T-helper 9 cell (primary cell): ENCODE data around the gene MAP3K10.

Experiments
- DNase-seq: peaks from one replicate; pipeline ENCODE4 v3.0.0-alpha.2; 2020

MAP3K10 gene

GRCh38 chr19:40251991-40252390, 60.8 kb downstream of the MAP3K10 start:
- DNase-seq, result no peak

GRCh38 chr19:40252395-40252794, 61.2 kb downstream of the MAP3K10 start:
- no peak for DNase-seq

- DNase-seq, result no peak
Measured at GRCh38 chr19:40253611-40254092, 62.4 kb downstream of the MAP3K10 start.

GRCh38 chr19:40254714-40255418, 63.6 kb downstream of the MAP3K10 start:
- DNase-seq, result no peak

GRCh38 chr19:40255619-40256166, 64.5 kb downstream of the MAP3K10 start:
- DNase-seq, result no peak

- DNase-seq, result no peak
Measured at GRCh38 chr19:40256512-40256911, 65.3 kb downstream of the MAP3K10 start.

GRCh38 chr19:40257096-40257517, 65.9 kb downstream of the MAP3K10 start:
- no peak for DNase-seq

GRCh38 chr19:40261631-40262030, 70.4 kb downstream of the MAP3K10 start:
- DNase-seq, result no peak

GRCh38 chr19:40262422-40262821, 71.2 kb downstream of the MAP3K10 start:
- DNase-seq, result no peak

- DNase-seq, result no peak
Measured at GRCh38 chr19:40263440-40264313, 72.5 kb downstream of the MAP3K10 start.

- no peak for DNase-seq
Measured at GRCh38 chr19:40264314-40265054, 73.3 kb downstream of the MAP3K10 start.
